GM12878 (cell line): ENCODE measurements around the gene PLEKHM3. TPM values are rescaled to one million over a fixed set of nuclear protein-coding genes. Genes with fewer than 3 reads are reported as not detected.

Experiments used
- BCL11A ChIP-seq: IDR thresholded peaks from 2 replicates; pipeline ENCODE4 v1.6.1; 2011; ENCODE audit warnings: low read depth, low read length
- CBX3 ChIP-seq: fragments of 200-600 bp; sonication (generic); IDR thresholded peaks from 2 replicates; pipeline ENCODE4 v1.6.1; 2016; ENCODE audit warnings: low read depth, borderline replicate concordance
- EED ChIP-seq: sonication (generic); IDR thresholded peaks from 2 replicates; pipeline ENCODE4 v1.6.1; 2016; ENCODE audit warnings: antibody characterized with exemption, low read depth
- FOXM1 ChIP-seq: IDR thresholded peaks from 2 replicates; pipeline ENCODE4 v1.6.1; 2012; ENCODE audit warnings: low read depth, mild to moderate bottlenecking, inconsistent platforms, low read length, moderate library complexity
- NFIC ChIP-seq: IDR thresholded peaks from 2 replicates; pipeline ENCODE4 v1.6.1; 2012; ENCODE audit warnings: low read depth, mild to moderate bottlenecking, inconsistent platforms, low read length, moderate library complexity
- POU2F2 ChIP-seq: IDR thresholded peaks from 3 replicates; pipeline ENCODE4 v1.6.1; 2011; ENCODE audit warnings: low read depth, mild to moderate bottlenecking, low read length, borderline replicate concordance
- RAD51 ChIP-seq: fragments of 450-650 bp; IDR thresholded peaks from 2 replicates; pipeline ENCODE4 v1.6.1; 2016; ENCODE audit warnings: moderate library complexity, mild to moderate bottlenecking, inconsistent platforms
- RUNX3 ChIP-seq: IDR thresholded peaks from 2 replicates; pipeline ENCODE4 v1.6.1; 2012; ENCODE audit warnings: low read length, inconsistent platforms
- SIN3A ChIP-seq: IDR thresholded peaks from 2 replicates; pipeline ENCODE4 v1.6.1; 2012; ENCODE audit warnings: low read depth, low read length, improper control_type of control experiment
- SMC3 ChIP-seq: IDR thresholded peaks from 2 replicates; pipeline ENCODE4 v1.6.1; 2011; ENCODE audit warnings: low read length, improper control_type of control experiment, borderline replicate concordance
- SPI1 ChIP-seq: IDR thresholded peaks from 2 replicates; pipeline ENCODE4 v1.6.1; 2011; ENCODE audit warnings: low read depth, mild to moderate bottlenecking, low read length, moderate library complexity, borderline replicate concordance; ENCODE audit not compliant: insufficient read depth
- ZSCAN29 ChIP-seq: fragments of 450-650 bp; IDR thresholded peaks from 2 replicates; pipeline ENCODE4 v1.6.1; 2017; ENCODE audit warnings: mild to moderate bottlenecking, moderate library complexity
- polyA plus RNA-seq, 11 experiments: library from polyadenylated mRNA; depleted of rRNA in 4 of 11; unstranded in 6 of 11; stranded (reverse) in 5 of 11; fragments of >200 nt; fragmentation: Nextera tagmentation in 4 of 11; fragmentation: Illumina TruSeq in 1 of 11; extraction: Ambion mirVana in 4 of 11; extraction: Trizol in 1 of 11; gene quantifications; 1 replicate in 1 of 11; 2 replicates in 10 of 11; pipeline versions ENCODE4 v1.2.1 to v1.2.3, GENCODE V29; 2011 to 2016; ENCODE audit warnings: inconsistent platforms in 2 of 11, missing spikeins in 2 of 11, low read depth in 1 of 11
- total RNA-seq, 4 experiments: library from RNA; depleted of rRNA in 3 of 4; stranded (reverse); fragments of >200 nt in 3 of 4; fragmentation: Illumina TruSeq in 1 of 4; extraction: Trizol in 1 of 4; gene quantifications; 2 replicates each; pipeline versions ENCODE4 v1.2.1 to v1.2.3, GENCODE V29; 2013 to 2021
- TF ChIP-seq, protein P1 (sequence below): fragments of 450-650 bp; formaldehyde crosslinking; IDR thresholded peaks from 2 replicates; pipeline ENCODE4 v1.4.0; 2020; ENCODE audit warnings: mild to moderate bottlenecking, moderate library complexity

Gene PLEKHM3
- total and polyA plus RNA-seq, 10 of the 15 experiments (the other 5 are each of a cell fraction or from before 2014, with no cell fraction given), result 1.4 to 5.6 (median 3.0) TPM

DNA sequence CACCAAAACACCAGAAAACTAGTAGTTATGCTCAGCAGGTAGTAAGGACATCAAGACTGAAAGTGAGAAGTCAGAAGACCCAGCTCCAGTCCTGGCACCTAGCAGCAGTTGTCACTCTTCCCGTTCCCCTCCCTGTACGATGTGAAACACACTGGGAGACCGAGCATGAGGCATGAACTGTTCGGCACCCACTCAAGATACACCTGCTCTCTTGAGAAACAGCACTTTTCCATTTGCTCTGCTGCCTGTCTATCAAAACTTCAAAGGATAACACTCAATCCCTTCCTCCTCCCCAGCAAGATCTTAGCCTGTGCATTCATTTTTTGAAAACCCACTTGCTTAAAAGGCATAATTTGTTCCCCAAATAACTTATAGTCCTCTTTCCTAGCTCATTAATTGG is 123.9 kb downstream of the PLEKHM3 start (continued):
- TF ChIP-seq EED (no peak), NFIC (no peak), CBX3 (no peak), SPI1 (no peak), SMC3 (no peak), ZSCAN29 (no peak), SIN3A (no peak), FOXM1 (no peak), POU2F2 (no peak), RUNX3 (no peak), BCL11A (no peak), RAD51 (no peak)
- TF ChIP-seq, protein P1, sequence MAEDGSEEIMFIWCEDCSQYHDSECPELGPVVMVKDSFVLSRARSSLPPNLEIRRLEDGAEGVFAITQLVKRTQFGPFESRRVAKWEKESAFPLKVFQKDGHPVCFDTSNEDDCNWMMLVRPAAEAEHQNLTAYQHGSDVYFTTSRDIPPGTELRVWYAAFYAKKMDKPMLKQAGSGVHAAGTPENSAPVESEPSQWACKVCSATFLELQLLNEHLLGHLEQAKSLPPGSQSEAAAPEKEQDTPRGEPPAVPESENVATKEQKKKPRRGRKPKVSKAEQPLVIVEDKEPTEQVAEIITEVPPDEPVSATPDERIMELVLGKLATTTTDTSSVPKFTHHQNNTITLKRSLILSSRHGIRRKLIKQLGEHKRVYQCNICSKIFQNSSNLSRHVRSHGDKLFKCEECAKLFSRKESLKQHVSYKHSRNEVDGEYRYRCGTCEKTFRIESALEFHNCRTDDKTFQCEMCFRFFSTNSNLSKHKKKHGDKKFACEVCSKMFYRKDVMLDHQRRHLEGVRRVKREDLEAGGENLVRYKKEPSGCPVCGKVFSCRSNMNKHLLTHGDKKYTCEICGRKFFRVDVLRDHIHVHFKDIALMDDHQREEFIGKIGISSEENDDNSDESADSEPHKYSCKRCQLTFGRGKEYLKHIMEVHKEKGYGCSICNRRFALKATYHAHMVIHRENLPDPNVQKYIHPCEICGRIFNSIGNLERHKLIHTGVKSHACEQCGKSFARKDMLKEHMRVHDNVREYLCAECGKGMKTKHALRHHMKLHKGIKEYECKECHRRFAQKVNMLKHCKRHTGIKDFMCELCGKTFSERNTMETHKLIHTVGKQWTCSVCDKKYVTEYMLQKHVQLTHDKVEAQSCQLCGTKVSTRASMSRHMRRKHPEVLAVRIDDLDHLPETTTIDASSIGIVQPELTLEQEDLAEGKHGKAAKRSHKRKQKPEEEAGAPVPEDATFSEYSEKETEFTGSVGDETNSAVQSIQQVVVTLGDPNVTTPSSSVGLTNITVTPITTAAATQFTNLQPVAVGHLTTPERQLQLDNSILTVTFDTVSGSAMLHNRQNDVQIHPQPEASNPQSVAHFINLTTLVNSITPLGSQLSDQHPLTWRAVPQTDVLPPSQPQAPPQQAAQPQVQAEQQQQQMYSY (CRISPR knock-in tag), result no peak
- TF ChIP-seq, all 136 proteins: peak for 0
